ENCODE measurements around the gene RFESD. TPM values are rescaled to one million over a fixed set of nuclear protein-coding genes. Genes with fewer than 3 reads are reported as not detected.
"Not testable (repeated sequence)": the region's sequence is repeated elsewhere in the genome, so short reads cannot be mapped to it uniquely, and the experiment has no call there.

The RFESD gene
- total RNA-seq, 1 experiment from 2014 or later = 5.0 TPM

GRCh38 chr5:95699337-95699736 is 52.8 kb downstream of the RFESD start:
- TF ChIP-seq EZH2 (IDR thresholded peaks at IDR 0.05; ENCODE audit: low read depth) (no peak), CTCF (conservative IDR thresholded peaks at IDR 0.05) (no peak)
- Histone ChIP-seq H3K9me2 (ENCODE audit: insufficient read depth) (0 out of 2 replicates have a peak, but pooled peaks cover 3% of the 10 kb centered on the region), H3K27ac (no peak overlapping the region), H3K4me2 (no peak overlapping the region), H3F3A (ENCODE audit: insufficient read depth, low read depth) (no peaks in the 10 kb centered on the region), H4K20me1 (ENCODE audit: insufficient read depth) (no peaks in the 10 kb centered on the region), H3K36me3 (ENCODE audit: low read depth) (no peaks in the 10 kb centered on the region), H3K4me3 (no peak overlapping the region), H3K27me3 (ENCODE audit: insufficient read depth, low read depth) (no peaks in the 10 kb centered on the region), H3K79me2 (ENCODE audit: low read depth) (no peaks in the 10 kb centered on the region), H3K9me3 (ENCODE audit: insufficient read depth, low read depth) (0 out of 2 replicates have a peak, but pooled peaks cover 5% of the 10 kb centered on the region), H3K4me1 (replicated peaks; ENCODE audit: insufficient read depth) (peaks cover 19% of the 10 kb centered on the region), H2AFZ (no peak overlapping the region)
- POLR2A ChIA-PET (ENCODE audit: unreplicated experiment) = no interaction called here
- no peak for DNase-seq
- CTCF ChIA-PET = no interaction called here
- no TSS peak for BruUV-seq (replicated peaks)
- intact Hi-C loops (cut with micrococcal nuclease; ENCODE audit: unreplicated experiment) = loop anchor here (5.0 kb wide), 1 partner anchor 33 kb away; the partner anchor contains the start of gene RHOBTB3

GRCh38 chr5:95701074-95701473 is 54.5 kb downstream of the RFESD start:
- no peaks in the 10 kb centered on the region for H4K20me1 ChIP-seq (ENCODE audit: insufficient read depth)
- H3K36me3 ChIP-seq (ENCODE audit: low read depth) = no peaks in the 10 kb centered on the region
- no peak overlapping the region for H2AFZ ChIP-seq
- no peak overlapping the region for H3K4me3 ChIP-seq
- 0 out of 2 replicates have a peak, but pooled peaks cover 3% of the 10 kb centered on the region for H3K9me2 ChIP-seq (ENCODE audit: insufficient read depth)
- ChIA-PET POLR2A (ENCODE audit: unreplicated experiment) (no interaction called here), CTCF (no interaction called here)
- no peaks in the 10 kb centered on the region for H3F3A ChIP-seq (ENCODE audit: insufficient read depth, low read depth)
- DNase-seq = no peak
- no peak overlapping the region for H3K27ac ChIP-seq
- TF ChIP-seq EZH2 (IDR thresholded peaks at IDR 0.05; ENCODE audit: low read depth) (no peak), CTCF (conservative IDR thresholded peaks at IDR 0.05) (no peak)
- H3K27me3 ChIP-seq (ENCODE audit: insufficient read depth, low read depth) = no peaks in the 10 kb centered on the region
- intact Hi-C loops (cut with micrococcal nuclease; ENCODE audit: unreplicated experiment) = no loop called here
- 0 out of 2 replicates have a peak, but pooled peaks cover 5% of the 10 kb centered on the region for H3K9me3 ChIP-seq (ENCODE audit: insufficient read depth, low read depth)
- no peak overlapping the region for H3K4me2 ChIP-seq
- peaks cover 19% of the 10 kb centered on the region for H3K4me1 ChIP-seq (replicated peaks; ENCODE audit: insufficient read depth)
- BruUV-seq (replicated peaks) = no TSS peak
- H3K79me2 ChIP-seq (ENCODE audit: low read depth) = no peaks in the 10 kb centered on the region

GRCh38 chr5:95704150-95704549 is 57.6 kb downstream of the RFESD start:
- no peak overlapping the region for H2AFZ ChIP-seq
- CTCF ChIA-PET = no interaction called here

GRCh38 chr5:95706196-95706595 is 59.6 kb downstream of the RFESD start:
- H2AFZ ChIP-seq; H3K4me2 ChIP-seq; H4K20me1 ChIP-seq (ENCODE audit: insufficient read depth); H3K79me2 ChIP-seq (ENCODE audit: low read depth); H3K4me3 ChIP-seq; BruUV-seq (replicated peaks); POLR2A ChIA-PET (ENCODE audit: unreplicated experiment); intact Hi-C loops (cut with micrococcal nuclease; ENCODE audit: unreplicated experiment); H3F3A ChIP-seq (ENCODE audit: insufficient read depth, low read depth); H3K36me3 ChIP-seq (ENCODE audit: low read depth); DNase-seq; H3K9me3 ChIP-seq (ENCODE audit: insufficient read depth, low read depth); H3K9me2 ChIP-seq (ENCODE audit: insufficient read depth); H3K27me3 ChIP-seq (ENCODE audit: insufficient read depth, low read depth); CTCF ChIA-PET; H3K27ac ChIP-seq: not testable (repeated sequence)
- peaks cover 12% of the 10 kb centered on the region for H3K4me1 ChIP-seq (replicated peaks; ENCODE audit: insufficient read depth)

More at GRCh38 chr5:95704150-95704549, 57.6 kb downstream of the RFESD start:
- 0 out of 2 replicates have a peak, but pooled peaks cover 3% of the 10 kb centered on the region for H3K9me3 ChIP-seq (ENCODE audit: insufficient read depth, low read depth)
- no peak overlapping the region for H3K27ac ChIP-seq
- H3K9me2 ChIP-seq (ENCODE audit: insufficient read depth) = 0 out of 2 replicates have a peak, but pooled peaks cover 2% of the 10 kb centered on the region
- no peak overlapping the region for H3K4me2 ChIP-seq
- BruUV-seq (replicated peaks) = no TSS peak
- POLR2A ChIA-PET (ENCODE audit: unreplicated experiment) = no interaction called here
- no peak for DNase-seq
- no peaks in the 10 kb centered on the region for H3K79me2 ChIP-seq (ENCODE audit: low read depth)
- H3F3A ChIP-seq (ENCODE audit: insufficient read depth, low read depth) = no peaks in the 10 kb centered on the region
- H3K27me3 ChIP-seq (ENCODE audit: insufficient read depth, low read depth) = no peaks in the 10 kb centered on the region
- no peak overlapping the region for H3K4me3 ChIP-seq
- no peaks in the 10 kb centered on the region for H3K36me3 ChIP-seq (ENCODE audit: low read depth)
- H4K20me1 ChIP-seq (ENCODE audit: insufficient read depth) = no peaks in the 10 kb centered on the region
- peaks cover 2% of the 10 kb centered on the region; the same call in 1 of the 2 replicates for H3K4me1 ChIP-seq (replicated peaks; ENCODE audit: insufficient read depth)
- intact Hi-C loops (cut with micrococcal nuclease; ENCODE audit: unreplicated experiment) = no loop called here
- TF ChIP-seq EZH2 (IDR thresholded peaks at IDR 0.05; ENCODE audit: low read depth) = no peak
- TF ChIP-seq CTCF (conservative IDR thresholded peaks at IDR 0.05) = no peak
